Ramos (cell line): ENCODE results near the gene CNTN1.
"Not testable (repeated sequence)": the region's sequence is repeated elsewhere in the genome, so short reads cannot be mapped to it uniquely, and the experiment has no call there.

ENCODE experiments used
- in situ Hi-C: fragments of 300-500 bp; cut with MboI; formaldehyde crosslinking; loops from one replicate; pipeline ENCODE4 v1.14.3; 2022; ENCODE audit warnings: low sequenced_read_pairs; ENCODE audit not compliant: unreplicated experiment

CNTN1 gene

DNA sequence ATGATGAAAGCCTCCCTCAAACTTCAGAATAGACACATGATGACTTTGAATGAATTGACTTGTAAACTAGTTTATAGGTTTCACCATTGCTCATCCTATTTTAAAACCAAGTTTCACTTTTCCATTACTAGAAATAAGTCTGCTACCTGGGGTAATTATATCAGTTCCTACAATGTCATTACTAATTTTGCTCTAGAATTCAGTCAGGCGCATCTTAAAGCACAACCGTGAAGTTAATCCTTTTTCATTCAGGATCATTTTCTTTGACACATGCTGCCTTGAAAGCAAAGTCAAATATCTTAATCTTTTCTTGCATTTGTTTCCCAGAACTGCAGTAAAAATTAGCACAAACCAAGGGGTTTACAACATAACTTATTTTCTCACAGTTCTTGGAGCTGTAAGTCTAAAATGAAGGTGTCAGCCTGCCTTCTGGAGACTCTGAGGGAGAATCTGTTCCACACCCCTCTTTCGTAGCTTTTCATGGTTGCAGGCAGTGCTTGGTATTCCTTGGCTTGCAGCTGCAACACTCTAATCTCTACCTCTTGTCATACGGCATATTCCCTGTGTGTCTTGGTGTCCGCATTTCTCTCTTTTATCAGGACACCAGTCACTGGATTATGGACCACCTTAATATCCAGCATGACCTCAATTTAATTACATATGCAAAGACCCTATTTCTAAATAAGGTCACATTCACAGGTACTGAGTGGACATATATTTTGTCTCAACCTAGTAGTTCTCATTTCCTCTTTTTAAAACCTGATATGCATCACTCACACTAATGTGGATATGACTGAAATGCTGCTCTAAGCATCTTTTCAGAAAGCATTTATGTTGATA lies 381.6 kb downstream of the CNTN1 start:
- in situ Hi-C loops: no loop called here

DNA sequence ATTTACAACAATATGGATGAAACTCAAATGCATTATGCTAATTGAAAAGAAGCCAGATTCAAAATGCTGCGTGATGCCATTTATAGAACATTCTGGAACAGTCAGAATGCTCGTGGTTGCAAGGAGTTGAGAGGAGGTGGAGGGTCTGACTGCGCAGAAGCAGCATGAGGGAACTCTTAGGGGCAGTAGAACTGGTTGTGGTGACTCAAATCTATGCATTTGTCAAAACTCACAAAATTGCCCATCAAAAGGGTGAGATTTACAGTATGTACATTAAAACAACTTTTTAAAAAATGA lies 382.2 kb downstream of the CNTN1 start:
- in situ Hi-C loops: no loop called here

DNA sequence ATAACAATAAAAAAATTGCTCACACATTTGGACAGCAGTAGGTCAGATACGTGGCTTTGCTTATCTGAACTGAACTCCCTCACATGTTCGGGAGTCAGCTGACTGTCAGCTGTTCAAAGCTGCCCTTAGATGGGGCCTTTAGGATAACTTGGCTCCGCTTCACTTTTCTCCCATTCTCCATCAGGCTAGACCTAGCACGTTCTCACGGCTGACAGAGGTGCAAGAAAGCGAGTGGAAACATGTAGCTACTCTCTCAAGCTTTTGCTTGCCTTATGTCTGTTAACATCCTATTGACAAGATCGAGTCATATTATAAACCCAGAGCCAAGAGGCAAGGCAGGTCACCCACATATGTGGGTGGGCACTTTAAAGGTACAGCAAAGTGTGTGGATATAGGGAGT lies 383.9 kb downstream of the CNTN1 start:
- in situ Hi-C loops: no loop called here

DNA sequence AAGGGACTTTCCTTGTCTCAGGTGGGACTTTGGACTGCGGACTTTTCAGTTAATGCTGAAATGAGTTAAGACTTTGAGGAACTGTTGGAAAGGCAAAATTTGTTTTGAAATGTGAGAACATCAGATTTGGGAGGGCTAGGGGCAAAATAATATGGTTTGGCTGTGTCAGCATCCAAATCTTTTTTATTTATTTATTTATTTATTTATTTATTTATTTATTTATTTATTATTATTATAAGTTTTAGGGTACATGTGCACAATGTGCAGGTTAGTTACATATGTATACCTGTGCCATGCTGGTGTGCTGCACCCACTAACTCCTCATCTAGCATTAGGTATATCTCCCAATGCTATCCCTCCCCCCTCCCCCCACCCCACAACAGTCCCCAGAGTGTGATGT lies 389.0 kb downstream of the CNTN1 start:
- in situ Hi-C loops: not testable (repeated sequence)

DNA sequence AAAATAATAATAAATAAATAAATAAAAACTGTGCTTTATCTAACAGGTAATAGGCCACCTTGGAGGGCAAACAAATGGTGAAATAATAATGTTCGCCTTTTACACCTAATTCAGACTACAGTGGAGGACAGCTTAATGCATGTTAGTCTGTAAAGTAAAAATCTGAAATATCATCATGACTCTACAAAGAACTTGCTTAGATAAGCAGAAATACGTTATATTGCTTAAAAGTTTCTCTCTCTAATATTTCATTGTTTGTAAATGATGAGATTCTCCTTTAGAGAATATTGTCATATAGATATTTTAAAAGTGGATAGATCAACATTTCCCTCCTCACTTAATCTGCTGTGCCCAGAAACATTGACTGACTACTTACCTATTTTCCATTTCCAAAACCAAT lies 397.2 kb downstream of the CNTN1 start:
- in situ Hi-C loops: no loop called here

DNA sequence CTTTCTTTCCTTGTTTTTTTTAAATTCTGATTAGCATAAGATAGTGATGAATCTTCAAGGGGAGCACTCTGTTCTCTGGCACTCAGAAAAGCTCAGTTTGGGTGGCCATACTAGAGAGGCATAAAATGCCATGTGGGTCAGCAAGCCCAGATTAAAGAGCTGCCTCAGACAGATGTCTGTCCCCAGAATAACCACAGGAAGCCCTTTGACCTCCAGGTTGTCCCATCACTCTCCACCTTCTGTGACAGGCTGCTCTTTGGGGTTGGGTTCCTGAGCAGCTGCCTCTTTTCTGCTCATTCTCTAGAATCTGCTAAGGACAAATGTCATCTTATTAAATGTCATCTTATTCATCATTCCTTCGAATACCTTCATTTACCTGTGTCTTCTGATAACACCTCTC lies 399.9 kb downstream of the CNTN1 start:
- in situ Hi-C loops: no loop called here

DNA sequence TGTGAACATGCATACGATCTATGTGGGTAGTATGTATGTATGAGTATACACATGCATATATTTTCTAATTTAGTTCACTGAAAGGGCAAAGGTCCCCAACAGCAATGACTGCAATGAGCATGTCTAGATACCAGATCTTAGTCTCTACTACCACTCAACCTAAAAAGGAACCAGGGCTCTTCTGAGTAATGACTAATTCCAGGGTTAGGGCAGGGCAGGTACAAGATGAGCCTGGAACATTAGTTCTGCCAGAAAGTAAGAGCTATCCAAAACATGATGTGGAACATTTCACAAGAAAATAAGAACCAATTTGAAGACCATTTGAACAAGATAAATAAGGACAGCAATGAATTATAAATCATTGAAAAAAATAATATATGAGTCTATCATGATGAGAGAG lies 404.6 kb downstream of the CNTN1 start:
- in situ Hi-C loops: no loop called here

DNA sequence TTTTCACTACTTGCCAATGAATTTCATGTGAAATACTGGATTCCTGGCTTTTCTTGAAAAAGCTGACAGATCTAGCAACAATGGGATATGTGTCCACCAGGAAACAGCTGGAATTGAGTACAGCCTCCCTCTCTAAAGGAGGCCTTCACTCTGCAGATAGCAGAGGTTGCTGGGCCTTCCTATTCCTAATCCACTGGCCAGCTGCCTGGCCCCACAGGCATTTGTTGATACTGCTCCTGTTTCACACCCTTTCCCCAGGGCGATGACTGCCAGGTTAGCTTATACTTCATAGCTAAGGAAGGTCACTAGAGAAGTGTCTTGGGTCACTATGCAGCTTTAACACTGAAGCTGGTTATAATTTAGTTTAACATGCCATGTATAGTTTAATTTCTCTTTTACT lies 408.3 kb downstream of the CNTN1 start:
- in situ Hi-C loops: no loop called here

DNA sequence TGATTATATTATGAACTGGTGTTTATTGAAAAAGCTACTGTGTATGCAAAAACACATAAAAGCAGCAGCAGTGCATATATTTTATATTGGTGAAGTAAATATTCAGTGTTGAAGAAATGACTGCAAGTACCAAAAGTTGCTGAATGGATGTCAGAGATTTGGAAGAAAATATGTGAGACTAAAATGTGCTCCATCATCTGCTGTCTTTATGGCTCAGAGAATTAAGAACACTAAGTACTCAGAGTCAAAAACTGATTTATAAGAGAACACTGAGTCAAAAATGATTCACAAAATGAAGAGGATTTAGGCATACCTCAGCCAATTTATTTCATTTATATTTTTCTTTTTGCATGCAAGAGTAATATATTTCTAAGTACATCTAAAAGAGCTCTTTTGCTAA lies 409.6 kb downstream of the CNTN1 start:
- in situ Hi-C loops: no loop called here

DNA sequence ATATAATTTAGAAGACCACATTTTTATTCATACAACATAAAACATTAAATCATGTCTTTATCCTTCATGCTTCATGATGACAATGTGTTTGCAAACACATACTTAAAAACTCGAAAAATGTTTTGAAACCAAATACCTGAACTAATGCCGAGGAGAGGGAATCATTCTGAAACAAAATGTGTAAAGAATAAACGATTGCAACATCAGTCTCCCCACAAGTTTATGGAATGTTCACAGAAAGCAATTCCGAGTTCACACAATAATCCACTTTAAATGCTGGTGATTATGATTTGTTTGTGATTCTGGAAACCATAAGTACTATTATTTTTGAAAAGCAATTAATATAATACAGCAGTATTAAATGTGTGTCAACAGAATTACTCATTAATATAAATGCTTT lies 411.4 kb downstream of the CNTN1 start:
- in situ Hi-C loops: no loop called here

DNA sequence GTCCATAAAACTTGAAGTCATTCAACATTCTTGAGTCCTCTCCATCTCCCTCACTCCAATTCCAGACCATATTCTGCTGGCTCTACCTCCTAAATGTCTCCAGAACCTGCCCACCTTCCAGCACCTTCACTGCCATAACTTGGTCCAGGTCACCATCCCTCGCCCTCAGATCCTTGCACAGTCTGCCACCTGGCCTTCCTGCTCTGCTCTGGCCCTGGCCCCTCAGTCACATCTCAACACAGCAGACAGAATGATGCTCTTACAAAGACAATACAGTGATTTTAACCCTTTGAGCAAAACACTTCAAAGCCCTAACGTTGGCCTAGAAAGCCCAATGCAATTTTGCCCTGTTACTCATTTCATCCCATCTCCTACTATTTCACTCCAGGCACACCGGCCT lies 414.1 kb downstream of the CNTN1 start:
- in situ Hi-C loops: no loop called here

DNA sequence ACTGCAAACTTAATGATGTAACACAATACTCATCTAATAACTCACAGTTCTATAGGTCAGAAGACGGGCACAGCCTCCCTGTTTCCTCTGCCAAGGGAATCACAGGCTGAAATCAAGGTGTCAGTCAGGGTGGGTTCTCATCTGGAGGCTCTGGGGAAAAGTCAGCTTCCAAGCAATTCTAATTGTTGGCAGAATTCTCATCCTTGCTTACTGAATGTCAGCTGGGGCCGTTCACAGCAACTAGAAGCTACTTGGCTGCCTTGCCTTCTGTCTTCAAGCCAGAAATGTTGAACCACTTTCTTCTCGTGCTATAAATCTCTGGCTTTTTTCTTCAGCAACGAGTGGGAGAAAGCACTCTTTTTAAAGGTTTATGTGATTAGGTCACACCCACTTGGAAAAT lies 415.8 kb downstream of the CNTN1 start:
- in situ Hi-C loops: no loop called here

DNA sequence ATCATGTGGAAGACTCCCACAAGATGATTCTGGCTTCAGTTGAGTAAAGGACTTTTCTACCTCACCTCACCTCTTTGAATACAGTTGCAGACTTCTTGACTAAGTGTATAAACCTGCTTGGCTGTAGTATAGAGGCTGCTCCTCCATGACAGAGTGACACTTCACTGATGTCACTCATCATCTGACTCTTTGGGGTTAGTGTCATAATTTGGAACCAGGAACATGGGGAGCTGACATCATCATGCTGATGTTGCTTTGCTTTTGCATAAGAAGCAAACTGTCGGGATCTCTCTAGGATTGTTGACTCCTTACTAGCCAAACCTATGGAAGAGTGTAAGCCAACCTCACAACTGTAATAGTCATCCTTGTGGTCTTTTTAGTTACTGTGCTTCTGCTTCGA lies 420.7 kb downstream of the CNTN1 start:
- in situ Hi-C loops: no loop called here

DNA sequence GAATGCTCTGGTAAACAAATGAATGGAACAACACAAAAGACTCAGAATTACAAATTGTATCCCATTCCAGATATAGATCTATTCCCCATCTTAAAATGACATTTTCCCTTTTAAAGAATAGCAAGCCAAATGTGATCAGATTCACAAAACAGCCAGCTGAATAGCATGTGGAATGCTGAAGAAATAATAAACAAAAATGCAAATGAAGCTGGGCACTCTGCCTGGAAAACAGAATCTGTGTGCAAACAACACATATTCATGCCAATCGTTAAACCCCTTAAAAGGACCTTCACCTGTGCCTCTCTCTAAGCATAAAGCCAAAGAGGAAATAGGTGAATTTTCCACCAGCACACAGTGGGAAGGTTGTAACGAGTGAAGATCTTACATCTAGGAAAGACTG lies 428.0 kb downstream of the CNTN1 start:
- in situ Hi-C loops: no loop called here

DNA sequence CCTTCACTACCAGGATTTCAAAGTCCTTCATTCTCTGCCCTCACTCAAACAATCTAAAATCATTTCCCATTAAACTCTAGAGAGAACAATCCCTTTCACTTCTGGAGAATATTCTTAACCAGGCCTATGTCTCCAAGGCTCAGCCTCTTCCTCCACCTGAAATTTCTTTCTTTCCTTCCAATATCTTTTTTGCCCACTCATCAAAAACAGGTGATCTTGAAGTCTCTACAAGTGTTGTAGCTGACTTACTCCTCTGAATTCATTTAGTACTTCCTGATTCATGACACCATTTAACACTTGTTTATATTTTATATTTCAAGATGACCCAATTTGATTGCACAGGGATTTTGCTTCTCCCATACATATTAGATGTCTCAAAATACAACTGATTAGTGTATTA lies 429.1 kb downstream of the CNTN1 start:
- in situ Hi-C loops: no loop called here
